ENCODE results near the gene GOLGB1. TPM values are rescaled to one million over a fixed set of nuclear protein-coding genes. Genes with fewer than 3 reads are reported as not detected.
"Not testable (repeated sequence)": the region's sequence is repeated elsewhere in the genome, so short reads cannot be mapped to it uniquely, and the experiment has no call there.

GOLGB1 gene
- total RNA-seq, 2 experiments from 2014 or later, result 15.0 to 16.4 TPM

DNA sequence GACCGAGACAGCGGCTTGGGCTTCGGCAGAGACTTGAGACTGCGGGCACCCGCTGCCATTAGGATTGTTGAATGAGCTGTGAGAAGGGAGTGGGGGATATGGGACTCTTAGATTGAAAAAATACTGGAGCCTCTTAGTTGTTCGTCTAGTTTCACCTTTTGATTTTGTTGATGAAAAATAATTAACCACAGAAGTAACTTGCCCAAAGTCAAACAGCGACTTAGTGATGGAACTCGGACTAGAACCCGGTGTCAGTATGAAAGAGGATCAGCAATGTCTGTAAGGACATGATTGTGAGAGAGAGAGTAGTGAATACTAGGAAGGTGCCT, 510 bp upstream of the GOLGB1 start:
- H3K4me3 Mint-ChIP-seq, result no peak overlapping the region
- ATAC-seq, result no peak
- no peak for DNase-seq
- POLR2A ChIA-PET, result interaction anchor here (0.6 to 1.7 kb wide), 4 partner anchors 13 to 90 kb away, joined by 3 to 6 read pairs (median 4); partner anchors contain the start of gene HCLS1
- intact Hi-C loops (cut with micrococcal nuclease), result no loop called here
- H3K36me3 Mint-ChIP-seq (ENCODE audit: low read depth), result no peaks in the 10 kb centered on the region
- CTCF ChIA-PET, result no interaction called here
- peaks cover 9% of the 10 kb centered on the region for H3K4me1 Mint-ChIP-seq (ENCODE audit: low read depth)
- H3K27ac Mint-ChIP-seq, result no peak overlapping the region
- TF ChIP-seq, protein P1, sequence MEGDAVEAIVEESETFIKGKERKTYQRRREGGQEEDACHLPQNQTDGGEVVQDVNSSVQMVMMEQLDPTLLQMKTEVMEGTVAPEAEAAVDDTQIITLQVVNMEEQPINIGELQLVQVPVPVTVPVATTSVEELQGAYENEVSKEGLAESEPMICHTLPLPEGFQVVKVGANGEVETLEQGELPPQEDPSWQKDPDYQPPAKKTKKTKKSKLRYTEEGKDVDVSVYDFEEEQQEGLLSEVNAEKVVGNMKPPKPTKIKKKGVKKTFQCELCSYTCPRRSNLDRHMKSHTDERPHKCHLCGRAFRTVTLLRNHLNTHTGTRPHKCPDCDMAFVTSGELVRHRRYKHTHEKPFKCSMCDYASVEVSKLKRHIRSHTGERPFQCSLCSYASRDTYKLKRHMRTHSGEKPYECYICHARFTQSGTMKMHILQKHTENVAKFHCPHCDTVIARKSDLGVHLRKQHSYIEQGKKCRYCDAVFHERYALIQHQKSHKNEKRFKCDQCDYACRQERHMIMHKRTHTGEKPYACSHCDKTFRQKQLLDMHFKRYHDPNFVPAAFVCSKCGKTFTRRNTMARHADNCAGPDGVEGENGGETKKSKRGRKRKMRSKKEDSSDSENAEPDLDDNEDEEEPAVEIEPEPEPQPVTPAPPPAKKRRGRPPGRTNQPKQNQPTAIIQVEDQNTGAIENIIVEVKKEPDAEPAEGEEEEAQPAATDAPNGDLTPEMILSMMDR (IDR thresholded peaks at IDR 0.05), result no peak
- H3K27me3 Mint-ChIP-seq, result peaks cover 1% of the 10 kb centered on the region
- no peaks in the 10 kb centered on the region for H3K9me3 Mint-ChIP-seq

DNA sequence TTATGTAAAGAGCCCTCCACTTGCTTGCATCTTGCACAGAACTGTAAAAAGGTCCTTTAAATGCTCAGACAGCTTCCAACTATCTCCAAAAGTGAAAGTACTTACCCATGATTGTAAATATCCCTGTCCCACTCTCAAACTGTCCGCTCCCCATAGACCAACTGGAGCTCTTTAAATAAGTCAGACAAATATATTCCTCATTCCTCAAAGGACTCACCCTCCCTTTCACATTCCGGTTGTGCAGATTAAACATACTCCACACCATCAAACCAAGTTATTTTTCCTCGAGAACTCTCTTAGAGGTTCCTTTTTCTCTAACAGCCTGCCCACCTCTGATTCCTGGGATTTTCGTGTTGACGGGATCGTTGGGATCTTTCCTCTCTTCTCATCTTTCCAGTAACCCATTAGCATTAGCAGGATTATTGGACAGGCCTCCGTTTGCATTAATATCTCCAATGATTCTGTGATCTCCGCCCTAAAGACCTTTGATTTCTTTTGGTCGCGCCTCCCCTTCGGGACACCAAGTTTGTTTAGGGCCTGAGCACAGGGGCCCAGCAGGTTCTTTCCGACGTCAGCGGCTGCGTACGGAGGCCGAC, 763 bp downstream of the GOLGB1 start:
- Mint-ChIP-seq H3K4me1 (ENCODE audit: low read depth) (peaks cover 11% of the 10 kb centered on the region), H3K27ac (no peak overlapping the region), H3K27me3 (peaks cover 1% of the 10 kb centered on the region), H3K4me3 (no peak overlapping the region), H3K36me3 (ENCODE audit: low read depth) (no peaks in the 10 kb centered on the region), H3K9me3 (no peaks in the 10 kb centered on the region)
- TF ChIP-seq, protein P1 (IDR thresholded peaks at IDR 0.05), result no peak
- intact Hi-C loops (cut with micrococcal nuclease), result loop anchor here (2.0 kb wide), 1 partner anchor 88 kb away; the partner anchor contains the start of gene HCLS1
- ChIA-PET CTCF (interaction anchor here (0.7 kb wide), 1 partner anchor 202 kb away, joined by 3 read pairs; no protein-coding TSS in a partner anchor), POLR2A (interaction anchor here (0.6 to 1.0 kb wide), 2 partner anchors 13 to 18 kb away, joined by 3 read pairs; no protein-coding TSS in a partner anchor)
- ATAC-seq (peak; percentile 5), DNase-seq (peak; percentile 61)

DNA sequence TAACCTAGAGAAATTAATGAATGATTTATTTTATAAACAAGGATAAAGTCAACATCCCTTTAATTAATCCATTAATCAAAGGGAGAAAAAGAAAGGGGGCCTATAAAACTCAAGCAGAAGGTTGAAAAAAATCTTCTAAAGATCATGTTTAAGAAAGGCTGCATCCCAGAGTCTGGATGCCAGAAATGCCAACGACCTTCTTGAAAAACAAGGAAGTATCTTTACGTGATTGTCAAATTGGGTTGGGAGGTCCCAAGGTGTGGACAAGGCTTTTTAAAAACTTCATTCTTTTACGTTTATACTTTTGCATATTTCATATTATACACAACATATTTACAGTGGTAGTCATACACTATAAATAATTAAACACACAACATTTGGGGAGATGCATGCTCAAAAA, 1.6 kb downstream of the GOLGB1 start:
- TF ChIP-seq, protein P1 (IDR thresholded peaks at IDR 0.05), result no peak
- no peaks in the 10 kb centered on the region for H3K9me3 Mint-ChIP-seq
- peaks cover 4% of the 10 kb centered on the region for H3K36me3 Mint-ChIP-seq (ENCODE audit: low read depth)
- POLR2A ChIA-PET, result interaction anchor here (0.6 to 1.0 kb wide), 3 partner anchors 12 to 731 kb away, joined by 3 read pairs; no protein-coding TSS in a partner anchor
- H3K27me3 Mint-ChIP-seq, result peaks cover 1% of the 10 kb centered on the region
- no peak overlapping the region for H3K4me3 Mint-ChIP-seq
- no peak overlapping the region for H3K27ac Mint-ChIP-seq
- H3K4me1 Mint-ChIP-seq (ENCODE audit: low read depth), result peaks cover 11% of the 10 kb centered on the region
- intact Hi-C loops (cut with micrococcal nuclease), result loop anchor here (2.0 kb wide), 1 partner anchor 87 kb away; the partner anchor contains the start of gene HCLS1
- no peak for ATAC-seq
- no peak for DNase-seq
- CTCF ChIA-PET, result interaction anchor here (0.7 kb wide), 1 partner anchor 201 kb away, joined by 3 read pairs; no protein-coding TSS in a partner anchor

DNA sequence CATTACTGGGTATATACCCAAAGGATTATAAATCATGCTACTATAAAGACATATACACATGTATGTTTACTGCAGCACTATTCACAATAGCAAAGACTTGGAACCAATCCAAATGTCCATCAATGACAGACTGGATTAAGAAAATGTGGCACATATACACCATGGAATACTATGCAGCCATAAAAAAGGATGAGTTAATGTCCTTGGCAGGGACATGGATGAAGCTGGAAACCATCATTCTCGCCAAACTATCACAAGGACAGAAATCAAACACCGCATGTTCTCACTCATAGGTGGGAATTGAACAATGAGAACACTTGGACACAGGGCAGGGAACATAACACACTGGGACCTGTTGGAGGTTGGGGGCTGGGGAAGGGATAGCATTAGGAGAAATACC, 6.4 kb downstream of the GOLGB1 start:
- intact Hi-C loops (cut with micrococcal nuclease); ATAC-seq; H3K9me3 Mint-ChIP-seq; DNase-seq; H3K27ac Mint-ChIP-seq; CTCF ChIA-PET; POLR2A ChIA-PET; H3K4me3 Mint-ChIP-seq; H3K27me3 Mint-ChIP-seq: not testable (repeated sequence)
- Mint-ChIP-seq H3K4me1 (ENCODE audit: low read depth) (peaks cover 21% of the 10 kb centered on the region), H3K36me3 (ENCODE audit: low read depth) (peaks cover 14% of the 10 kb centered on the region)

- Mint-ChIP-seq H3K4me1 (ENCODE audit: low read depth) (peaks cover 28% of the 10 kb centered on the region), H3K27me3 (no peaks in the 10 kb centered on the region), H3K36me3 (ENCODE audit: low read depth) (peaks cover 15% of the 10 kb centered on the region), H3K9me3 (peaks cover 5% of the 10 kb centered on the region), H3K27ac (no peak overlapping the region), H3K4me3 (no peak overlapping the region)
- ChIA-PET POLR2A (no interaction called here), CTCF (no interaction called here)
- DNase-seq (no peak), ATAC-seq (no peak)
- intact Hi-C loops (cut with micrococcal nuclease), result no loop called here
- TF ChIP-seq, protein P1 (IDR thresholded peaks at IDR 0.05), result no peak
These were observed 8.6 kb downstream of the GOLGB1 start for GRCh38 chr3:121740896-121741295.
